PC-3 (cell line): ENCODE measurements around the gene E2F2. TPM values are rescaled to one million over a fixed set of nuclear protein-coding genes. Genes with fewer than 3 reads are reported as not detected.

ENCODE experiments used
- ATAC-seq: fragments of 200-7000 bp; cut with Tn5 transposase; 2 replicates; pipeline ENCODE4 v1.9.1; 2020; ENCODE audit warnings: mild to moderate bottlenecking, moderate library complexity
- BruUV-seq: library from RNA; stranded (reverse); fragments of 400-500 nt; replicated peaks from 2 replicates; lab custom pipeline; 2021; lab: Mats Ljungman, UMichigan
- CTCF ChIA-PET: fragments of 300-600 bp; sonication (Branson Sonifier 250); formaldehyde crosslinking; loops from one replicate; lab custom pipeline; 2022; ENCODE audit warnings: antibody characterized with exemption; lab: Charles Lee
- POLR2A ChIA-PET: fragments of 300-600 bp; sonication (Branson Sonifier 250); formaldehyde crosslinking; loops from one replicate; lab custom pipeline; 2022; ENCODE audit warnings: antibody characterized with exemption; ENCODE audit not compliant: unreplicated experiment; lab: Charles Lee
- DNase-seq: peaks from one replicate; pipeline ENCODE4 v3.0.0-alpha.2; 2015
- H2AFZ ChIP-seq: fragments of 300-600 bp; sonication (generic); 2 replicates; pipeline ENCODE4 v1.6.0; 2016; ENCODE audit warnings: antibody characterized with exemption, low read length
- H3F3A ChIP-seq: fragments of 300-600 bp; sonication (generic); one replicate; pipeline ENCODE4 v1.6.0; 2017; ENCODE audit warnings: antibody characterized with exemption, low read length, control low read depth, mild to moderate bottlenecking; ENCODE audit not compliant: unreplicated experiment
- H3K27ac ChIP-seq: fragments of 300-600 bp; sonication (generic); 2 replicates; pipeline ENCODE4 v1.5.1; 2016; ENCODE audit warnings: mild to moderate bottlenecking, low read length
- H3K27me3 ChIP-seq: fragments of 300-600 bp; sonication (generic); 2 replicates; pipeline ENCODE4 v1.6.1; 2016; ENCODE audit warnings: low read length, mixed read lengths
- H3K36me3 ChIP-seq: fragments of 300-600 bp; sonication (generic); 2 replicates; pipeline ENCODE4 v1.6.1; 2016; ENCODE audit warnings: low read depth, mixed run types, low read length, mixed read lengths
- H3K4me1 ChIP-seq: fragments of 300-600 bp; sonication (generic); 2 replicates; pipeline ENCODE4 v1.5.1; 2016; ENCODE audit warnings: low read length; ENCODE audit not compliant: insufficient read depth
- H3K4me2 ChIP-seq: fragments of 300-600 bp; sonication (generic); 2 replicates; pipeline ENCODE4 v1.6.0; 2016; ENCODE audit warnings: low read length
- H3K4me3 ChIP-seq: fragments of 300-600 bp; sonication (generic); 2 replicates; pipeline ENCODE4 v1.5.1; 2016; ENCODE audit warnings: mild to moderate bottlenecking, low read length, mixed read lengths
- H3K79me2 ChIP-seq: fragments of 300-600 bp; sonication (generic); 2 replicates; pipeline ENCODE4 v1.6.1; 2017; ENCODE audit warnings: low read length, mixed read lengths
- H3K9ac ChIP-seq: fragments of 300-600 bp; sonication (generic); 2 replicates; pipeline ENCODE4 v1.6.0; 2016; ENCODE audit warnings: mild to moderate bottlenecking, low read length
- H3K9me2 ChIP-seq: fragments of 300-600 bp; sonication (generic); replicated peaks from 2 replicates; pipeline ENCODE4 v1.6.1; 2016; ENCODE audit warnings: mixed run types, low read length, mixed read lengths
- H3K9me3 ChIP-seq: fragments of 300-600 bp; sonication (generic); 2 replicates; pipeline ENCODE4 v1.6.1; 2016; ENCODE audit warnings: low read length, mixed read lengths
- H4K20me1 ChIP-seq: fragments of 300-600 bp; sonication (generic); 2 replicates; pipeline ENCODE4 v1.6.1; 2016; ENCODE audit warnings: low read length, mixed read lengths
- CTCF ChIP-seq: fragments of 300-600 bp; sonication (generic); conservative IDR thresholded peaks from 2 replicates; pipeline ENCODE4 v1.5.1; 2017; ENCODE audit warnings: antibody characterized with exemption, low read depth, mild to moderate bottlenecking, low read length
- EZH2 ChIP-seq: fragments of 300-600 bp; sonication (generic); IDR thresholded peaks from one replicate; pipeline ENCODE4 v1.6.1; 2017; ENCODE audit warnings: antibody characterized with exemption, mild to moderate bottlenecking, low read length; ENCODE audit not compliant: unreplicated experiment
- EZH2phosphoT487 ChIP-seq: fragments of 300-600 bp; sonication (generic); IDR thresholded peaks from 2 replicates; pipeline ENCODE4 v1.6.1; 2018; ENCODE audit warnings: mild to moderate bottlenecking, antibody characterized with exemption, low read length, borderline replicate concordance
- intact Hi-C: fragments of 100-400 bp; cut with micrococcal nuclease; formaldehyde crosslinking; loops from 2 replicates; pipeline ENCODE4 v1.9.0; 2023
- total RNA-seq: library from RNA; depleted of rRNA; stranded (reverse); fragments of >200 nt; gene quantifications from 2 replicates; pipeline ENCODE4 v1.2.3, GENCODE V29; 2014

E2F2 gene
- total RNA-seq, 1 experiment from 2014 or later: 7.0 TPM

DNA sequence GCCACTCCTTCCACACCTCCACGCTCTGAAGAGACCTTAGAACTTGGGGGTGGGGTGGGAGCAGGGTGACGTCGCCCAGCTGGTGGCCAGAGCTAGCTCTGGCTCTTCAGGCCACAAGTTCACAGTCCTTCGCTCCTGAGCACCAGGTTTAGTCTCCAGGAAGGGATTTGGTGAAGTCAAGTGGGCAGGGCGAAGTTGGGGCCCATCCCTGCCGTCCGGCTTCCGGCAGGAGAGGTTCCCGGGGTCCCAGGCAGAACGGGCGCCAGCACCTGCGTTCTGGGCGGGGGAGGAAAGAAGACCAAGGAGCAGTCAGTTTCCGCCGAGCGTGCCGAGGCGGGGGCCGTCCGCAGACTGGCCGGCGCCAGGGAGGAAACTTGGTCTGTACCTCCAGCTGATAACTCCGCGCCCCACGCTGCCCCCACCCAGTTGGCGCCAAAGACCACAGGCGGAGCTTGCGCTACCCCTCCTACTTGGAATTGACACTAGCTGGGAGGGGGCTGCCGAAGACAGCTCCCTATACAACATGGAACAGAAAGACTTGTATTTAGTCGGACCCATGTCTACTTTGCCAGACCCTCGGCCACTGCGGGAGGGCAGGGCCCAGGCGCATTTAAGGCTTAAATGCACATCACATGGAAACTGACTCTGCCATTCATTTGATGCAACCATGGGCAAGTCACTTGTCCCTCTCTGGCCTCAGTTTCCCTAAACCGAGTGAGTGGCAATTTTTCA, 27.3 kb upstream of the E2F2 start:
- Histone ChIP-seq H3K27me3 (no peaks in the 10 kb centered on the region), H3K27ac (peak overlapping the region; percentile 27), H3K4me2 (peak overlapping the region; percentile 92), H3F3A (no peaks in the 10 kb centered on the region), H3K9me2 (no peaks in the 10 kb centered on the region), H3K36me3 (no peaks in the 10 kb centered on the region), H4K20me1 (no peaks in the 10 kb centered on the region), H3K9ac (peak overlapping the region; percentile 57), H3K4me3 (peak overlapping the region; percentile 82), H3K4me1 (peaks cover 67% of the 10 kb centered on the region), H3K9me3 (no peaks in the 10 kb centered on the region), H2AFZ (peak overlapping the region; percentile 63), H3K79me2 (peaks cover 11% of the 10 kb centered on the region; the same call in 1 of the 2 replicates)
- TF ChIP-seq EZH2phosphoT487: no peak
- no peak for TF ChIP-seq EZH2
- no peak for TF ChIP-seq CTCF
- peak; percentile 37 for DNase-seq
- ChIA-PET CTCF (interaction anchor here (1.6 to 2.2 kb wide), 2 partner anchors 76 to 79 kb away, joined by 8 to 10 read pairs; no protein-coding TSS in a partner anchor), POLR2A (interaction anchor here (0.7 to 0.9 kb wide), 2 partner anchors 79 to 133 kb away, joined by 3 to 6 read pairs; partner anchors contain the start of gene RPL11)
- intact Hi-C loops: loop anchor here (5.0 kb wide), 2 partner anchors 34 to 79 kb away; no protein-coding TSS in a partner anchor
- peak; percentile 1 for ATAC-seq
- BruUV-seq: no TSS peak

GRCh38 chr1:23557471-23558124, 26.6 kb upstream of the E2F2 start:
- ChIA-PET CTCF (interaction anchor here (0.6 to 2.2 kb wide), 3 partner anchors 78 to 80 kb away, joined by 3 to 10 read pairs (median 3); no protein-coding TSS in a partner anchor), POLR2A (no interaction called here)
- no peaks in the 10 kb centered on the region for H3K27me3 ChIP-seq
- TF ChIP-seq CTCF (no peak), EZH2 (no peak), EZH2phosphoT487 (no peak)
- no peak for ATAC-seq
- intact Hi-C loops: loop anchor here (5.0 kb wide), 2 partner anchors 35 to 80 kb away; no protein-coding TSS in a partner anchor
- no peak for DNase-seq
- H3K36me3 ChIP-seq: no peaks in the 10 kb centered on the region
- peak overlapping the region; percentile 92 for H3K4me2 ChIP-seq
- H3F3A ChIP-seq: no peaks in the 10 kb centered on the region
- H3K79me2 ChIP-seq: peaks cover 11% of the 10 kb centered on the region; the same call in 1 of the 2 replicates
- H4K20me1 ChIP-seq: no peaks in the 10 kb centered on the region
- peak overlapping the region; percentile 27 for H3K27ac ChIP-seq
- H3K9ac ChIP-seq: peak overlapping the region; percentile 57
- no TSS peak for BruUV-seq
- H3K9me2 ChIP-seq: no peaks in the 10 kb centered on the region
- peaks cover 62% of the 10 kb centered on the region for H3K4me1 ChIP-seq
- H3K9me3 ChIP-seq: no peaks in the 10 kb centered on the region
- H3K4me3 ChIP-seq: peak overlapping the region; percentile 82
- H2AFZ ChIP-seq: peak overlapping the region; percentile 63; the same call in 1 of the 2 replicates
